K562 (cell line): ENCODE data around the gene ZFAND3.

Experiments
- BACH1 ChIP-seq: fragments of 200-800 bp; sonication (Bioruptor generic); IDR thresholded peaks from 2 replicates; pipeline ENCODE4 v1.6.1; 2016; ENCODE audit warnings: missing genetic modification characterization, missing compliant biosample characterization
- CEBPB ChIP-seq: fragments of 450-650 bp; IDR thresholded peaks from 2 replicates; pipeline ENCODE4 v1.6.1; 2016; ENCODE audit warnings: missing genetic modification characterization, missing compliant biosample characterization
- FOXK2 ChIP-seq, 2 experiments: fragments of 450-650 bp; IDR thresholded peaks in 1 of 2; conservative IDR thresholded peaks in 1 of 2; 2 replicates each; pipeline ENCODE4 v1.6.1; 2016; ENCODE audit warnings: low read depth in 2 of 2, mild to moderate bottlenecking in 1 of 2
- HSF4 ChIP-seq: fragments of 250-450 bp; sonication (Bioruptor Pico); IDR thresholded peaks from 2 replicates; pipeline ENCODE4 v2.1.2; 2022; ENCODE audit warnings: mild to moderate bottlenecking, moderate library complexity, borderline replicate concordance
- NFRKB ChIP-seq: fragments of 450-650 bp; IDR thresholded peaks from 2 replicates; pipeline ENCODE4 v1.6.1; 2016; ENCODE audit warnings: low read depth
- RAD21 ChIP-seq, 2 experiments: fragments of 250-450 bp in 1 of 2; fragments of 450-650 bp in 1 of 2; sonication (Bioruptor Pico) in 1 of 2; formaldehyde crosslinking in 1 of 2; IDR thresholded peaks in 1 of 2; conservative IDR thresholded peaks in 1 of 2; 2 replicates each; pipeline versions ENCODE4 v1.4.0 to v1.8.0; 2020 to 2022; ENCODE audit warnings: mild to moderate bottlenecking in 2 of 2, moderate library complexity in 1 of 2
- SMAD1 ChIP-seq: fragments of 150-350 bp; IDR thresholded peaks from 2 replicates; pipeline ENCODE4 v1.6.1; 2014; ENCODE audit warnings: low read length, low read depth; ENCODE audit not compliant: partially characterized antibody
- TAF1 ChIP-seq: IDR thresholded peaks from 2 replicates; pipeline ENCODE4 v1.6.1; 2011; ENCODE audit warnings: mild to moderate bottlenecking, low read length, moderate library complexity; ENCODE audit not compliant: insufficient read depth, control insufficient read depth, severe bottlenecking; ENCODE audit errors: extremely low read depth
- ZC3H8 ChIP-seq: fragments of 450-650 bp; IDR thresholded peaks from 2 replicates; pipeline ENCODE4 v1.6.1; 2017
- TF ChIP-seq, protein P1 (sequence below), 3 experiments: IDR thresholded peaks in 2 of 3; conservative IDR thresholded peaks in 1 of 3; 2 replicates each; pipeline ENCODE4 v1.5.1; 2011 to 2012; ENCODE audit warnings: low read length in 3 of 3, mild to moderate bottlenecking in 3 of 3, control low read depth in 2 of 3, improper control_type of control experiment in 1 of 3, inconsistent platforms in 1 of 3, low read depth in 1 of 3, mixed read lengths in 1 of 3, moderate library complexity in 1 of 3; ENCODE audit not compliant: insufficient read depth in 2 of 3
- TF ChIP-seq, protein P2 (sequence below): sonication (generic); formaldehyde crosslinking; IDR thresholded peaks from 2 replicates; pipeline ENCODE4 v1.8.1; 2022; ENCODE audit warnings: missing genetic modification reagents

DNA sequence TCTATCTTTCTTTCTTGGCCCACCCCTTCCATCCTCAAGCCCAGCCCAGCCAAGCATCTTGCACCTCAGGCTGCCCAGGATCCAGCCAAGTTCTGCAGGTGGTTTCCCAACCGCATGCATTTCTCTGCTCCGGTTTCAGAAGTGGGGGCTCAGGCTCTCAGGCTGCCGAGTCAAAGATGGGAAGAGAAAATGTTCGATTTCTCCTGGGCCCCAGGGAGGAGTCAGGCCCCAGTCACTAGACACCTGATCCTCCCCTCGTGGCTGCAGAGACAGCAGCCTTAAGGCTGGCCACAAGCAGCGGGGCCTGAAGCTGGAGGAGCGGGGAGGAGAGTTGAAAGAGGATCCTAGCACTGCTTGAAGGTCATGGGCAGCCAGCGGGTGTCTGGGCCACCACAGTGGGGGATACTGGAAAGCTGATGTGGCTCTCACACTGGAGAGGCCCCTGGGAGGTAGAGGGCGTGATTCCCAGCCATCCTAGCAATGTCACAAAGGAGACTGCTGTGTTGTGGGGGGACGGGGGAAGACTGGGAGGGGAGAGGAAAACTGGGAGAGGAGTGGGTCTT lies 42.2 kb upstream of the ZFAND3 start:
- TF ChIP-seq, protein P1, sequence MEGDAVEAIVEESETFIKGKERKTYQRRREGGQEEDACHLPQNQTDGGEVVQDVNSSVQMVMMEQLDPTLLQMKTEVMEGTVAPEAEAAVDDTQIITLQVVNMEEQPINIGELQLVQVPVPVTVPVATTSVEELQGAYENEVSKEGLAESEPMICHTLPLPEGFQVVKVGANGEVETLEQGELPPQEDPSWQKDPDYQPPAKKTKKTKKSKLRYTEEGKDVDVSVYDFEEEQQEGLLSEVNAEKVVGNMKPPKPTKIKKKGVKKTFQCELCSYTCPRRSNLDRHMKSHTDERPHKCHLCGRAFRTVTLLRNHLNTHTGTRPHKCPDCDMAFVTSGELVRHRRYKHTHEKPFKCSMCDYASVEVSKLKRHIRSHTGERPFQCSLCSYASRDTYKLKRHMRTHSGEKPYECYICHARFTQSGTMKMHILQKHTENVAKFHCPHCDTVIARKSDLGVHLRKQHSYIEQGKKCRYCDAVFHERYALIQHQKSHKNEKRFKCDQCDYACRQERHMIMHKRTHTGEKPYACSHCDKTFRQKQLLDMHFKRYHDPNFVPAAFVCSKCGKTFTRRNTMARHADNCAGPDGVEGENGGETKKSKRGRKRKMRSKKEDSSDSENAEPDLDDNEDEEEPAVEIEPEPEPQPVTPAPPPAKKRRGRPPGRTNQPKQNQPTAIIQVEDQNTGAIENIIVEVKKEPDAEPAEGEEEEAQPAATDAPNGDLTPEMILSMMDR (IDR thresholded peaks at IDR 0.05 in 2 of 3, conservative IDR thresholded peaks at IDR 0.05 in 1 of 3; ENCODE audit: insufficient read depth in 2 of 3, low read depth in 1 of 3, low read length in 3 of 3): no peak
- no peak for TF ChIP-seq BACH1
- TF ChIP-seq, protein P2, sequence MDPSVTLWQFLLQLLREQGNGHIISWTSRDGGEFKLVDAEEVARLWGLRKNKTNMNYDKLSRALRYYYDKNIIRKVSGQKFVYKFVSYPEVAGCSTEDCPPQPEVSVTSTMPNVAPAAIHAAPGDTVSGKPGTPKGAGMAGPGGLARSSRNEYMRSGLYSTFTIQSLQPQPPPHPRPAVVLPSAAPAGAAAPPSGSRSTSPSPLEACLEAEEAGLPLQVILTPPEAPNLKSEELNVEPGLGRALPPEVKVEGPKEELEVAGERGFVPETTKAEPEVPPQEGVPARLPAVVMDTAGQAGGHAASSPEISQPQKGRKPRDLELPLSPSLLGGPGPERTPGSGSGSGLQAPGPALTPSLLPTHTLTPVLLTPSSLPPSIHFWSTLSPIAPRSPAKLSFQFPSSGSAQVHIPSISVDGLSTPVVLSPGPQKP (CRISPR knock-in tag): no peak
- TF ChIP-seq CEBPB (tag): no peak
- no peak for TF ChIP-seq NFRKB
- TF ChIP-seq TAF1: no peak
- no peak for TF ChIP-seq HSF4 (CRISPR knock-in tag)
- TF ChIP-seq SMAD1: no peak
- no peak for TF ChIP-seq ZC3H8
- no peak for TF ChIP-seq FOXK2 (conservative IDR thresholded peaks at IDR 0.05 in 1 of 2, IDR thresholded peaks at IDR 0.05 in 1 of 2; ENCODE audit: low read depth in 2 of 2)
- TF ChIP-seq RAD21 (CRISPR knock-in tag; conservative IDR thresholded peaks at IDR 0.05 in 1 of 2, IDR thresholded peaks at IDR 0.05 in 1 of 2): no peak
